ENCODE measurements around the gene TCF25.

- TF ChIP-seq USF1 (IDR thresholded peaks at IDR 0.05): no peak
- no peak for TF ChIP-seq TAF1 (IDR thresholded peaks at IDR 0.05; ENCODE audit: low read depth)
- no peak for TF ChIP-seq REST (IDR thresholded peaks at IDR 0.05; ENCODE audit: low read depth)
- no peak for TF ChIP-seq YY1 (IDR thresholded peaks at IDR 0.05; ENCODE audit: low read depth)
- TF ChIP-seq FOXM1 (IDR thresholded peaks at IDR 0.05; ENCODE audit: borderline replicate concordance, low read depth): no peak
- no peak for TF ChIP-seq CREB1 (IDR thresholded peaks at IDR 0.05; ENCODE audit: low read depth)
- no peak for TF ChIP-seq RAD21 (IDR thresholded peaks at IDR 0.05; ENCODE audit: low read depth)
- TF ChIP-seq EGR1 (IDR thresholded peaks at IDR 0.05): no peak
- TF ChIP-seq EP300 (IDR thresholded peaks at IDR 0.05; ENCODE audit: borderline replicate concordance): no peak
- no peak for TF ChIP-seq TEAD4 (IDR thresholded peaks at IDR 0.05)
- TF ChIP-seq CEBPB (IDR thresholded peaks at IDR 0.05): no peak
- no peak for TF ChIP-seq TCF12 (IDR thresholded peaks at IDR 0.05; ENCODE audit: low read depth)
- TF ChIP-seq NFIC (IDR thresholded peaks at IDR 0.05): no peak
- TF ChIP-seq, protein P1, sequence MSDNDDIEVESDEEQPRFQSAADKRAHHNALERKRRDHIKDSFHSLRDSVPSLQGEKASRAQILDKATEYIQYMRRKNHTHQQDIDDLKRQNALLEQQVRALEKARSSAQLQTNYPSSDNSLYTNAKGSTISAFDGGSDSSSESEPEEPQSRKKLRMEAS (IDR thresholded peaks at IDR 0.05): no peak
Measured at GRCh38 chr16:89955001-89955685, 81.8 kb downstream of the TCF25 start.

Measured in Ishikawa (cell line).